ENCODE results near the gene CLEC4A.
"Not testable (repeated sequence)": the region's sequence is repeated elsewhere in the genome, so short reads cannot be mapped to it uniquely, and the experiment has no call there.

The CLEC4A gene

GRCh38 chr12:8123124-8123912 lies at the start of gene CLEC4A:
Gene CLEC4A (plus strand): TSS chr12:8123617. CDS start chr12:8123879, 262 bp downstream.
- no peak for DNase-seq

DNA sequence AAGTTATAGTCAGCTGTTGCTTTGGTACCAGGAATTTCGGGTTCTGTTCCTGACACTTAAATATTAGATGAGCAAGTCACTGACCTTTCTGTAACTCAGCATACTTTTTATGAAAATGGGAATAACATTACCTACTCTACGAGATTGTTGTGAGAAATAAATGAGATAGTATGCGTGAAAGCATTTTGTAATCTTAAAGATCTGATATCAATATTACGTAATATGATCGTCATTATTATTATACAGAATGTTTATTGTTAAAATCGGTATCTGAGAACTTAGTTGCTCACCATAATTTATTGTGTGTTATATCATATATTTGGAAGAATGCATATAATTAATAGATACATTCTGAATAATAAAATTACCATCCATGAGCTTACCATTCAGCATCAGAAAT lies 47.5 kb upstream of the CLEC4A start:
- no peak for DNase-seq

GRCh38 chr12:8076366-8076765 lies 47.1 kb upstream of the CLEC4A start:
- no peak for DNase-seq

GRCh38 chr12:8077207-8077606 lies 46.2 kb upstream of the CLEC4A start:
- DNase-seq, result no peak

GRCh38 chr12:8078398-8078797 lies 45.0 kb upstream of the CLEC4A start:
- peak; percentile 79 for DNase-seq

DNA sequence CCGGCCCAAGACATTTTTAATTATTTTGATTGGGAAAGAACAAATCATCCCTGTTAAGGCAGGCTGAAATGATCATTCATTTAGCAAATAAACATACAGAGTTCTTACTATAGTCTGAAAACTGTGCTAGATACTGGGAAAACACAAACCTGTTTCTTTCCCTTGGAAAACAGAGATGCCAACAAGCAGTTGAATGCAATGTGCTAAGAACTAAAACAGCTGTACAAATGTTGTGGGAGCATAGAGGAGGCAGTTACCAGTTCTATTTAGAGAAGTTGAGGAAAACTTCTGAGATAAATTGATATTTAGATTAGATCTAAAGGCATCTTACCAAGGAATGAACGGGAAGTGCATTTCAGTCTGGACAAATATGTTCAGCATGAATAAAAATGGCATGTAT lies 44.5 kb upstream of the CLEC4A start:
- DNase-seq, result no peak

- DNase-seq, result no peak
These were observed 43.3 kb upstream of the CLEC4A start for GRCh38 chr12:8080120-8080519.

DNA sequence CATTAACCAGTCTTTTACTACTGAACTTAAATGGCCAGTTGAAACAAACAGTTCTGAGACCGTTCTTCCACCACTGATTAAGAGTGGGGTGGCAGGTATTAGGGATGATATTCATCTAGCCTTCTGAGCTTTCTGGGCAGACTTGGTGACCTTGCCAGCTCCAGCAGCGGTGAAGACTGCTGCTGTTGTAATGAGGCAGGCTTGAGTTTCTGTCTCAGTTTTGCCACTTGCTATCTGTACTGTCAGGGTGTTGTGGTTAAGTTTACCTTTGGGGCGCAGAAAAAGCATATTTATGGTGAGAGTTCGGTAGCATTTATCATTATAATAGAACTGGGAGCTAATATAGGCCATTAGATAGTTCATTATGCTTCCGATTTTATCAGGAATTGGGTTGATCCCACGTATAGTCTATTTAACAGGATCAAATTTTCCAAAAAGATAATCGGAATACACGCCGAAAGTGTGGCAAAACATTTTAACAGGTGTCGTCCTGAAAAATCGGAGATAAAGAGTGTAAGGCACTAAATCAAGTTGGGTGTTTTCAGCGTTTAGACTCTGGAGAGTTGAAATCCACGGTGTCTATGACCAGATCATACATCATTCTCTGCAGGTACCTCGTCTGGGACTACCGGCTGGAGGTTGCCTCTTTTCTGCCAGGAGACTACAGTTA lies 42.0 kb upstream of the CLEC4A start:
- peak; percentile 53 for DNase-seq

DNA sequence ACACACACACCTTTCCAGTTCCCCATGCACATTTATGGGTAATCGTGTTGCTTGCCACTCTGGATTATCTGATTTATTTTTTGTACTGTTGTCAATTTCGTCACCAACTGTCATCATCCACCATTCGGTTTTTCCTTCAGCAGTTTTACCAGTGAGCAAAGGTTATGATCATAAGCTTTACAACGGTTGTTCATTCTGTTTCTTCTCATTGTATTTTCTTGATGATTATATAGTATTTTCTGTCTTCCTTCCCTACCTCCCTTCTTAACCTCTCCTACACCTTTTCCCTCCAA lies 40.7 kb upstream of the CLEC4A start:
- DNase-seq, result no peak

DNA sequence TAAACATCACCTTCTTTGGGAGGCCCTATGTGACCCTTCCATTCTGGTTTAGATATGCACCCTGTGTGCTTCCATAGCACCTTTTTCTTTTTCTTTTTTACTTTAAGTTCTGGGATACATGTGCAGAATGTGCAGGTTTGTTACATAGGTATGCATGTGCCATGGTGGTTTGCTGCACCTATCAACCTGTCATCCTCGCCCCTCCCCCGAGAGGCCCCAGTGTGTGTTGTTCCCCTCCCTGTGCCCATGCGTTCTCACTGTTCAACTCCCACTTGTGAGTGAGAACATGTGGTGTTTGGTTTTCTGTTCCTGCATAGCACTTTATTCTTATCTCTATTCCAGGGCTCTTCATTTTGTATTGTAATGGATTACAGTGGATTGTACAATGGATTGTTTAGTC lies 39.1 kb upstream of the CLEC4A start:
- not testable (repeated sequence) for DNase-seq

- peak; percentile 16 for DNase-seq
These were observed 35.8 kb upstream of the CLEC4A start for GRCh38 chr12:8087666-8088065.

- peak; percentile 65 for DNase-seq
These were observed 34.8 kb upstream of the CLEC4A start for GRCh38 chr12:8088574-8088973.

DNA sequence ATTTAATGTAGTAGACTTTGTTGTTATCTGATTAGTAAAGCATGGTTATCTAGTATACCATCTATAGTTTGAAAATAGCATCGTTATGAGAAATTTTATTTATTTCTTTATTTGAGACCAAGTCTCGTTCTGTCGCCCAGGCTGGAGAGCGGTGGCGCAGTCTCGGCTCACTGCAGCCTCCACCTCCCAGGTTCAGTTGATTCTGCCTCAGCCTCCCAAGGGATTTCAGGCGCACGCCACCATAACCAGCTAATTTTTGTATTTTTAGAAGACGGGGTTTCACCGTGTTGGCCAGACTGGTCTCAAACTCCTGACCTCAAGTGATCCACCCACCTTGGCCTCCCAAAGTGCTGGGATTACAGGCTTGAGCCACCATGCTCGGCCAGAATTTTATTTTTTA lies 34.1 kb upstream of the CLEC4A start:
- not testable (repeated sequence) for DNase-seq

DNA sequence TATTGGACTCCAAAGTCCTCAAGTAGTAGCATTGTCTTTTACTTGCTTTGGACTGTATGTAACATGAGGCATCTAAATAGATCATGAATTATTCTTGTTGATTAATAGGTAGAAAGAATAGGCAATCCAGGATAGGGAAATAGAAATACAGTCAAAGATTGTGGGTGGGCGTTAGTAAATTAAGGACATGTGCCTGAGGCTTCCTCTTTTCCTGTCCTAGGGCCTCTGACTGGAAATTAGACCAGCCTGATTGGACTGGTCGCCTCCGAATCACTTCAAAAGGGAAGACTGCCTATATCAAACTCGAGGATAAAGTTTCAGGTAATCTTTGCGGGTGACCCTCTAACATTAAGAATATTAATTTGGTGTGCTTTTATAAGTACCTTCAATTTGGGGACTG lies 33.7 kb upstream of the CLEC4A start:
- no peak for DNase-seq

DNA sequence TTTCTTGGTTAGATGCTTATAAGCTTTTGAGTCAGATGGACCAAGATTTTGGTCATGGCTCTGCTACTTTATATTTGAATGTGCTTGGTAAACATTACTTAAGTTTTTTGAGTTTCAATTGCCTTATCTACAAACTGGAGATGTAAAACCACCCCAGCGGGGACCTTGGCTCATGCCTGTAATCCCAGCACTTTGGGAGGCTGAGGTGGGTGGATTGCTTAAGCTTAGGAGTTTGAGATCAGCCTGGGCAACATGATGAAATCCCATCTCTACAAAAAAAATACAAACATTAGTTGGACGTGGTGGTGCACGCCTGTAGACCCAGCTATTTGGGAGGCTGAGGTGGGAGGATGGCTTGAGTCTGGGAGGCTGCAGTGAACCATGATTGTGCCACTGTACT lies 30.1 kb upstream of the CLEC4A start:
- DNase-seq, result no peak

GRCh38 chr12:8096281-8096915 lies 27.0 kb upstream of the CLEC4A start:
- DNase-seq, result no peak

DNA sequence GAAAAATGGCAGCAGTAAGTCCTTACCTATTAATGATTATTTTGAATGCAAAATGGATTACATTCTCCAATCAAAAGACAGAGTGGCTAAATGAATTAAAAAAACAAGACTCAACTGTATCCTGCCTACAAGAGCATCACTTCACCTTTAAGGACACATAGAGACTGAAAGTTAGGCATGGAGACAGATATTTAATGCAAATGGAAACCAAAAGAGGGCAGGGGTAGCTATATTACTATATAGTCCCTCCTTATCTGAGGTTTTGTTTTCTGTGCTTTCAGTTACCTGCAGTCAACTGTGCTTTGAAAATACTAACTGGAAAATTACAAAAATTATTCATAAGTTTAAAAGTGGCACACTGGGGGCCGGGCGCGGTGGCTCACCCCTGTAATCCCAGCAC lies 24.2 kb upstream of the CLEC4A start:
- no peak for DNase-seq

DNA sequence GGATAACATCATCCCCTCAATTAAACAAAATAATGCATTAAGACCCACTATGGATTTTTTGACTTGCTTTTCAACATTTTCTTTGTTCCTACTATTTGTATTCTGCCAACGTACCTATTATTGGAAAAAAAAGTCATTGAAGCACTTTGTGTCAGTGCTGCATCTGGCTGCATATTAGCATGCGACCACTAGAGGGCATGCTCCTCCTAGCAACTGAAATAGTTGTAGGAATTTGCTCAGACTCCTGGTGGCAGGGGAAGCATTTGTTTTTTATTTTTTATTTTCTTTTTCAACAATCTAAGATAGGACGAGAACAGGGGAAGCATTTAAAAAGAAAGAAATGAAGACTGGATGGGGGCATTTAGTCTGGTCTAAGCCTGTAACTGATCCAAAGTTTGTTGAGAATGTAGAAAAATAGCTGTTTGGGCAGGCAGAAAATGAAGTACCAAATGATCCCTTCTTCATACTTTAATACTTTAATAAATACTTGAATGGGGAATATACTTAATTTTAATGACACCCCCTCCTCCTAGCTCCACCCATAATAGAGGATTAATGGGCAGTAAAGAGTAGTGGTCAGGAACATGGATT lies 14.5 kb upstream of the CLEC4A start:
- DNase-seq, result peak; percentile 78

DNA sequence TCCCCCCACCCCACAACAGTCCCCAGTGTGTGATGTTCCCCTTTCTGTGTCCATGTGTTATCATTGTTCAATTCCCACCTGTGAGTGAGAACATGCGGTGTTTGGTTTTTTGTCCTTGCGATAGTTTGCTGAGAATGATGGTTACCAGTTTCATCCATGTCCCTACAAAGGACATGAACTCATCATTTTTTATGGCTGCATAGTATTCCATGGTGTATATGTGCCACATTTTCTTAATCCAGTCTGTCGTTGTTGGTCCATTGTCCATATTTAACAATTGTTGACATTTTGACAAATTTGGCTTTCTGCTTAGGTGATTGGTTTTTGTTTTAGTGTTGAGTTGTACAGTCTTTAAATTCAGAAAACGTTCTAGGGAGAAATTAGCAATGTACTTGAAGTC lies 10.3 kb upstream of the CLEC4A start:
- DNase-seq, result not testable (repeated sequence)

GRCh38 chr12:8120072-8120713 lies 3.2 kb upstream of the CLEC4A start:
- no peak for DNase-seq

DNA sequence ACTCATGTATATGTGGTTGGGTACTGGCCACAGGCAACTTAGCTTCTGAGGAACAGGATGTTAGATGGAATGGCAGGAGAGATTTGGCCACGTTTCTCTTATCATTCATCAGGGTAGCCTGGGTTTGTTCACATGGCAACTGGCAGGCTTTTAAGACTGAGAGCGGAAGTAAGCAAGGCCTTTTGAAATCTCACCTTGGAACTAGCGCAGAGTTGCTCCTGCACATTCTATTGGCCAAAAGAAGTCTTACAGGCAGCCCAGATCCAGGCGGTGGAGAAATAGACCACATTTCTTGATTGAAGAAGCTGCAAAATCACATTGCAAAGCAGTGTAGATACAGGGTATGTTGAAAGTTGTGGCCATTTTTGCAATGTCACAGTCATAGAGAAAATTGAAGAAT lies 3.7 kb downstream of the CLEC4A start:
- DNase-seq, result peak; percentile 22

DNA sequence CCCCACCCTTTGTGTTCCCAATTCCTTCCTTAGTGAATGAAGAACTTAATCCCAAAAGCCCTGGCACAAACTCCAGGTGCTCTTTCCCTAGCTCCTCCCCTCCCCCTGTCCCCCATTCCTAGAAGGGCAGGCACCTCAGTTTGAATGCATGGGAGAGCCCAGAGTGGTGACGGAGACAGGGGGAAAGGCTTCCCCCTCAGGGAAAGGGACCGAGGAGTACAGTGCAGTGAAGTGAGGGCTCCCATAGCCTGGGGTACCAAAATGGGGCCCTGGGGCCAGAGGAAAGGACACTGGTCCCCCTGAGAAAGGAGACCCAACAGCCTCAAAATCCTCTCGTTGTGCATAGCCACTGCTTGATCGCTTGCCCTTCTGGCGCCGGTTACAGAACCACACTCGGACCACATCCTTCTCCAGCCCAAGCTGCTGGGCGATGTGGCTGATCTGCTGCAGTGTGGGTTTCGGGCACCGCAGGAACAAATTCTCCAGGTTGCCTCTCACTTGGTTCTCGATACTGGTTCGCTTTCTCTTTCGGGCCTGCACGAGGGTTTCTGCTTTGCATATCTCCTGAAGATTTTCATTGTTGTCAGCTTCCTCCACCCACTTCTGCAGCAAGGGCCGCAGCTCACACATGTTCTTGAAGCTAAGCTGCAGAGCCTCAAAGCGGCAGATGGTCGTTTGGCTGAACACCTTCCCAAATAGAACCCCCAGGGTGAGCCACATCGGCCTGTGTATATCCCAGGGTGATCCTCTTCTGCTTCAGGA lies 10.4 kb downstream of the CLEC4A start:
- DNase-seq, result not testable (repeated sequence)
